Measurements from ENCODE around the gene PPP1R15A. TPM values are rescaled to one million over a fixed set of nuclear protein-coding genes. Genes with fewer than 3 reads are reported as not detected.
A peak's percentile ranks its signal among the peaks of the same experiment; 100 is the strongest.
"Not testable (repeated sequence)": the region's sequence is repeated elsewhere in the genome, so short reads cannot be mapped to it uniquely, and the experiment has no call there.

Gene PPP1R15A
- total RNA-seq, 1 experiment from 2014 or later: 49.4 TPM

DNA sequence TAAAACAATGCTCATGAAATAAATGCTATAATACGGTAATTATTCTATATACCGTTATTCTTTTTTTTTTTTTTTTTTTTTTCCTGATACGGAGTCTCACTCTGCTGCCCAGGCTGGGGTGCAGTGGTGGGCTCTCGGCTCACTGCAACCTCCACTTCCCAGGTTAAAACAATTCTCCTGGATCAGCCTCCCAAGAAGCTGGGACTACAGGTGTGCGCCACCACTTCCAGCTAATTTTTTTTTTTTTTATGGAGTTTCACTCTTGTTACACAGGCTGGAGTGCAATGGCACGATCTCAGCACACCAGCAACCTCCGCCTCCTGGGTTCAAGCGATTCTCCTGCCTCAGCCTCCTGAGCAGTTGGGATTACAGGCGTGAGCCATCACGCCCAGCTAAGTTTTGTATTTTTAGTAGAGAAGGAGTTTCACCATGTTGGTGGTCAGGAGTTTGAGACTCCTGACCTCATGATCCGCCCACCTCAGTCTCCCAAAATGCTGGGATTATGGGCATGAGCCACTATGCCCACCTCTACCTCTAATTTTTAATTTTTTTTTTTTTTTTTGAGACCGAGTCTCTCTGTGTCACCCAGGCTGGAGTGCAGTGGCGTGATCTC is 6.9 kb downstream of the PPP1R15A start:
- no peak for DNase-seq (ENCODE audit: low read depth)

DNA sequence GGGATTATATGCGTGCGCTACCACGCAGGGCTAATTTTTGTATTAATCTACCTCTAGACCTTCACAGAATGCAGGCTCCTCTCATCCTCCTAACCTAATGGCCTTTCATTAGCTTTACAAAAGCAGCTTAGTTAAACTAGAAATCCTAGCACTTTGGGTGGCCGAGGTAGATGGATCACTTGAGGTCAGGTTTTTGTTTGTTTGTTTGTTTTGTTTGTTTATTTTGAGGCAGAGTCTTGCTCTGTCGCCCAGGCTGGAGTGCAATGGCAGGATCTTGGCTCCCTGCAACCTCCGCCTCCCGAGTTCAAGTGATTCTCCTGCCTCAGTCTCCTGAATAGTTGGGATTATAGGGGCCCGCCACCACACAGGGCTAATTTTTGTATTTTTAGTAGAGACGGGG is 7.5 kb downstream of the PPP1R15A start:
- DNase-seq (ENCODE audit: low read depth): not testable (repeated sequence)

DNA sequence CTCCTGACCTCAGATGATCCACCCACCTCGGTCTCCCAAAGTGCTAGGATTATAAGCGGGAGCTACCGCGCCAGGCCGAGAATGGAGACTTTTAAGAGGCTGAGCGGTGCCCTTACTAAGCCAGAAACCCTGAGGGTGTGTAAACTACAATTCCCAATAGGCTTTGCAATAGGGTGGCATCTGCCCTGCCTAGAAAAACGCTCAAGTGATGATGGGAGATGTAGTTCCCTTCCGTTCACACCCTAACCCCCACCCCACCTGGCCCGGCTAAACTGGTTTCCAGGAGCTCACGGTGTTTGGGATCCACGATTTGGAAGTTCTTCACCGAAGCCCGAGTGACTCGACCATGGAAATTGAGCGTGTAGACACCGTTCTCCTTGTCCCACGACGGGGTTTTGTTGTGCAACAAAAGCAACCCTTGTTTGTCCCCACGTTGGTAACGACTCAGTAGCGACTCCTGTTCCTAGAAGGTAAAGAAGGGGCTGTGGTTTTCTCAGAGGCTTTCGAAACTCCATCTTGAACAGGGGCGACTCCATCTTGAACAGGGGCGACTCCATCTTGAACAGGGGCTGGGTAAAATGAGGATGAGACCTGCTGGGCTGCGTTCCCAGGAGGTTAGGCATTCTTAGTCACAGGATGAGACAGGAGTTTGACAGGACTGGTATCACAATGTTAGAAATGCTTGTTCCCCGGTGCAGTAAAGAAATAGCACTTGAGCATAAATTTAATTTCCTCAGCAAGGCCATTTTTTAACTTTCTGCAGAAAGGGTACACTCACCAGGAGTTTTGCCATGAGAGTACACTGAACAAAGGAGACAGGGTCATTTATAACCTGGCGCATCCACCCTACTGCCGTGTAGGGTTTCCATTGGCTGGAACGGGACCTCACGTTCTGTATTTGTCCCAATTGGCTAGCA is 9.8 kb downstream of the PPP1R15A start:
- no peak for DNase-seq (ENCODE audit: low read depth)

DNA sequence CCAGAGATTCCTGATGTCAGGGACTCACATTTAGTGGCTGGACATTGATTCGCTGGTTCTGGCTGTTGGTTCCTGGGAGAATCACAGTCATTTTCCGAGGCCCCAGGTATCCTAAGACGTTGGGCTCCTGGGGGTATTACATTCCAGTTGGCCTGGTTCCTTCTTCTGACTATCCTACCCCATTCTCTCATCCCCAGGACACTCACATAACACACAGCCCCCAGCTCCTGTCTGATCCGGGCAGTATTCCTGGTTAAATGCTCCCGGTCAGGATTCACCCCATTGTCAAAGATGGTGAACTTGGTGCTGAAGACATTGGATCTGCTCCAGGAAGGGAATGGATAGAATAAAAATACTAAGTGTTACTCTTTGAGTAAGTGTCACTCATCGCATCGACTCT is 11.5 kb downstream of the PPP1R15A start:
- DNase-seq (ENCODE audit: low read depth): no peak

DNA sequence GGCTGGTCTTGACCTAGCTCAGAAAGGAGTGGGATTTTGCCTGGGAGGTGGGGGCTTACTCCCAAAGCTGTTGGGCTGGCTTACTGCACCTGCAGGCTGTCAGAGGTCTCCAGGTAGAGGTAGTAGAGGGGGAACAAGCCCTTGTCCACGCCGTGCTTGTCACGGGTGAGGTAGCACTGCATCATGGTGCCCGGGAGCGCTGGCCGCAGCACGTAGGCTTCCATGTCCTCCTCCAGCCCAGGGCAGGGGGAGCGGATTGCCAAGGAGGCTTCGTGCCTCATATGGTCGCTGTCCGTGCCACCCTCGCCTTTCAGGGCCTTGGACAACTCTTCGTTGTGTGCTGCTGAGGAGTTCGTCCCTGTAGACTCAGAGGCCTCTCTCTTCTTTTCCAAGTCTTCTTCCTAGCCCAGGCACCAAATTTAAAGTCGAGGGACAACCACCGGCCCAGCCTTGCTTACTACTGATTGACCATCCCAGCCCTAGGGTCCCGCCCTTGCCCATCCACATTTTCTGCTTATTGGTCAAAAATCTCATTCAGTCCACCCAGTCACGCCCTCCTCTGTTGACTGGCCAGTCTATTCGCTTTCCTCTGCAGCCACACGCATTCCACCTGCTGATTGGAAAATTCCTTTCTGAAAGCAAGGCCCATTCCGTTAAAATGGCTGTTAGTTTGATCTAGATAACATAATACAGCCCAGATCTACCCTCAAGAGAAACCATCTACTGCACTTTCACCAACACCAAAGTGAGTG is 15.8 kb downstream of the PPP1R15A start:
- no peak for DNase-seq (ENCODE audit: low read depth)

DNA sequence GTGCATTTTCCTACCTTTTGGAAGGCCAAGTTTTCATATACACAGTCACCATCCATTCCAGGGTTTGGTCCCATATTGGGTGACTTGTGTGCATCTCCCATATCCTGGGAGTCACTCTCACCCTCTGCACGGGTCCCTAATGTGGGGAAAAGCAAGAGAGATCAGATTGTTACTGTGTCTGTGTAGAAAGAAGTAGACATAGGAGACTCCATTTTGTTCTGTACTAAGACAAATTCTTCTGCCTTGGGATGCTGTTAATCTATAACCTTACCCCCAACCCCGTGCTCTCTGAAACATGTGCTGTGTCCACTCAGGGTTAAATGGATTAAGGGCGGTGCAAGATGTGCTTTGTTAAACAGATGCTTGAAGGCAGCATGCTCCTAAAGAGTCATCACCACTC is 17.3 kb downstream of the PPP1R15A start:
- DNase-seq (ENCODE audit: low read depth): not testable (repeated sequence)

DNA sequence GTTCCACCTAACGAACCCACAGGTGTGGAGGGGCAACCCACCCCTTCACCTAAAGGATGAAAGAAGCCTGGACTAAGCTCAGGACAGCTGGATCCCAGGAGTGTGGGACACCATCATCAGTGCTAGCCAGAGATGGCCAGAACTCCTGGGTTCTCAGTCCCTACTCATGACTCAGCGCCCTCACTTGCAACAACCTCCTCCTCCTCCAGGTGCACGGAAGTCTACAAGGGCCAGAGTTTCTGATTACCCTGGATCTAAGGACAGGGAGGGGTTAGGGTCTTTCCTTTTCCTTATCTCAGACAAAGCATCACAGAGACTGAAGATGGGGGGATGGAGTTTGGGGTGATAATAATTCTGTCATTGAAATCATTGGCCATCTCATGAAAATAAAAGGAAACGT is 18.3 kb downstream of the PPP1R15A start:
- no peak for DNase-seq (ENCODE audit: low read depth)

DNA sequence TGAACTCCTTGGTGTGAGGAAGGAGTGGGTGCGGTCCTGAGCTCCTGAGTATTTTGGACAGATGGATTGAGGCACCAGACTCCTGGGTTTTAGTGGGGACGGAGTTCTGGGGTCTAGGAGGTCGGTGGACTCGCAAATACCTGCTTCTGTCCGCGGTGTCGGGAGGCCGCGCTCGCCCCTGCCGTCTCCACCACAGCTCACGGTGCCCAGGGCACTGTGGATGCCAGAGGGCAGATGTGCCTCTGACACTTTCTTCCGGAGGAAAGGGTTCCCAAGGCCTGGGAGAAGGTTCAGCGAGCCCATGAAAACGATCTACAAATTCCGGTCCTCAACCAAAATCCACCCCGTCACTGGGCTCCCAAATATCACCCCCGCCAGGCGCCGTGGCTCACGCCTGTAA is 23.0 kb downstream of the PPP1R15A start:
- DNase-seq (ENCODE audit: low read depth): no peak

DNA sequence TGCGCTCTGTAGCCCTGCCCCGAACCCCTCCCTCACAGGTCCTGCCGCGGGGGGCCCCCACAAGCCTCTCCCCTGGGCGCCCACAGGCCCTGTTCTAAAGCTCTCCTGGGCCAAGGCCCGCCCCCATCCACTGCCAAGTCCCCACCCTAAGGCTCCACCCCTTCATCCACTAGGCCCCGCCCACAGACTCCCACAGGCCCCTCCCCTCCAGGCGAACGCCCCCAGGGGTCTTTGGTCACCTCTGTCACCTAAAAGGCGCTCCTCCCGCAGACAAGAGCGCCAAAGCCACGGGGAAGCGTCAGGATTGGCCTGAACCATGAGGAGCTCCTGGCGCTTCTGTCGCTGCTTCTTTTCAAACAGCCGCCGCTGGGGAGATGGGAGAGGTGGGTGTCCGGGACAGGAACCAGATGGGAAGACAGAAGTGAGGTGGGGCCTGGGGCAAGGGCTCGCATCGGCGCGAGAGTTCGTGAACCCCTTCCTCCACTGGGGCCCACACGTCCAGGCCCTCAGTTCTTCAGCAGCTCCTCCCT is 24.0 kb downstream of the PPP1R15A start:
- no peak for DNase-seq (ENCODE audit: low read depth)

DNA sequence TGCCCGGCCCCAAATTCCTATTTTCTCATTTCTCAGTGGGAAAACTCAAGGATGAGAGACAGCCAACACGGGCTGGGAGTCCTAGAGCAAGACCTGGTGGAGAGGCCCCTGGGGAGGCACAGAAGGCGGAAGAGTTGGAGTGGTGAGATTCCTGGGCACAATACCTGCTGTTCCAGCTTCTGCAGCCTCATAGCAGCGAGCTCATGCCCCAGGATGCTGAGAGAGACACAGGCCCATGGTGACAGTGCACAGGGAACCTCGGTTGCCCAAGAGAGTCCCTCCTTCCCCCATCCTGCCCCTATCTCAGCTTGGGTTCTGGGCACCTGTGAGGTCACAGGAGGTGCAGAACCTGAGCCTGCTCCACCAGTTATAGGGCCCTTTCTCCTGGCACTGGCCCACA is 25.0 kb downstream of the PPP1R15A start:
- no peak for DNase-seq (ENCODE audit: low read depth)

DNA sequence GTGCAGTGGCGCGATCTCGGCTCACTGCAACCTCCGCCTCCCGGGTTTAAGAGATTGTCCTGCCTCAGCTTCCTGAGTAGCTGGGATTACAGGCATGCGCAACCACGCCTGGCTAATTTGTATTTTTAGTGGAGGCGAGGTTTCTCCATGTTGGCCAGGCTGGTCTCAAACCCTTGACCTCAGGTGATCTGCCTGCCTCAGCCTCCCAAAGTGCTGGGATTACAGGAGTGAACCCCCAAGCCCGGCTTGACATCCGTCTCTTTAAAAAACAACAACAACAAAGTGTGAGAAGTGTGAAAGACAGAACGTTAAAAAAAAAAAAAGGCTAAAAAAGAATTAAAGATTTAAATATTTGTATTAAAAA is 27.1 kb downstream of the PPP1R15A start:
- not testable (repeated sequence) for DNase-seq (ENCODE audit: low read depth)

DNA sequence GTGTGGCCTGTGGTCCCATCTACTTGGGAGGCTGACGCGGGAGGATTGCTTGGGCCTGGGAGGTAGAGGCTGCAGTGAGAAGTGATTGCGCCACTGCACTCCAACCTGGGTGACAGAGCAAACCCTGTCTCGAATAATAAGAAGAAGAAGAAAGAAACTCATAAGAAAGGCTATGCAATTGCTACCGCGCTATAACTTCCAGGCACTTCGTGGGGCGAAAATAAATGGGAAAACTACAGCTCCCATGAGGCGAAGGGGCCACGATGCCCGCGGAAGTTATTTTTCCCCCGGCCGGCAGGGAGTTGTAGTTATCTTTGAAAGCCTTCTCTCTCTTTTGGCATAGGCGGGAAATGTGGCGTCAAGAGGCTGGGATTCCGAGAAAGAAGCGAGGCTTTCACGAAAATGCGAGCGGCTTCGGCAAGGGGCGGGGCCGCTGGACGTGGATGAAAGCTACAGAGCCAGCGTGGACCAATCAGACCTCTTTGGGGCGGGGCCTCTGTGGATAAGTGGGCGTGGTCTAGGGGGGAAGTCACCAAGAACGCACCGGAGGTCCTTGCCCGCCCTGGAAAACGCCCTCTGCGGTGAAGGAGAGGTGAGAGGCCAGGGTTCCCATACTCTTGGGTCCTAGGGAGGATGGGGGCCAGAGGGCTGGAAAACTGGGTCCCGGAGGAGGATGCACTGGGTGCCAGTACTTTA is 27.7 kb downstream of the PPP1R15A start, which contains the start of gene NUCB1:
Gene NUCB1 (plus strand): TSS at position 532 of the 696 bp plus-strand sequence. CDS start 485 bp downstream, outside the sequence.
- peak; percentile 99 for DNase-seq (ENCODE audit: low read depth)

DNA sequence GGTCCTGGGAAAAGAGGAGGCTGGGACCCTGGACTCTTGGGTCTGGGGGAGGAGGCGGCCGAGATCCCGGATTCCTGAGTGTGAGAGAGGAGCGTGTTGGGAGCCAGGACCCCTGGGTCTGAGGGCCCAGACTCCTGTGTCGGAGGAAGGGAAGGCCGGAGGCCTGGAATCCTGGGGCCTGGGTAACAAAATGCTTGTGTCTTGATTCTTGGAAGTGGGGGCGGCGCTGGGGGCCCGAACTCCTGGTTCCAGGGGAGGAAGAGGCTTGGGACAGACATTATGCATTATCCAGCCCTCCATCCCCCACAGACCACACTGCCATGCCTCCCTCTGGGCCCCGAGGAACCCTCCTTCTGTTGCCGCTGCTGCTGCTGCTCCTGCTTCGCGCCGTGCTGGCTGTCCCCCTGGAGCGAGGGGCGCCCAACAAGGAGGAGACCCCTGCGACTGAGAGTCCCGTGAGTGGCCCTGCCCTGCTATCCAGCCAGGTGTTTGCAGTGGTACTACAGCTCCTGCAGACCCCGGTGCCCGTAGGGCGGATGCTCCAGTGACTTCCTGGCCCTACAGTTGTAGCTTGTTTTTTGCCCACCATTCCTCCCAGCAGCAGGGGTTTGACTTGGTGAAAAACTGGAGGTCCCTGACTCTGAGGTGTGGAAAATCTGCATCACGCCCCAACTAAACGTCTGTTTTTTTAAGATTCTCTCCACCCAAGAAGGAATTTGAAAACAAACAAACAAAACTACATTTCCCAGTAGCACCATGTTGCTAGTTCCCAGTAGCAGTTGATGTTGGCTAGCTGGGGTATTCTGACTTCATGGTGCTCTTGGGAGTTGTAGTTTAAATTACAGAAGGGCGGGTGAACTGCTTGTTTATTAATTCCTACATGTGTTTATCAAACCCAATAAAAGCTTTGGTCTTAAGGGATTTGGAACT is 28.5 kb downstream of the PPP1R15A start:
- DNase-seq (ENCODE audit: low read depth): peak; percentile 50

DNA sequence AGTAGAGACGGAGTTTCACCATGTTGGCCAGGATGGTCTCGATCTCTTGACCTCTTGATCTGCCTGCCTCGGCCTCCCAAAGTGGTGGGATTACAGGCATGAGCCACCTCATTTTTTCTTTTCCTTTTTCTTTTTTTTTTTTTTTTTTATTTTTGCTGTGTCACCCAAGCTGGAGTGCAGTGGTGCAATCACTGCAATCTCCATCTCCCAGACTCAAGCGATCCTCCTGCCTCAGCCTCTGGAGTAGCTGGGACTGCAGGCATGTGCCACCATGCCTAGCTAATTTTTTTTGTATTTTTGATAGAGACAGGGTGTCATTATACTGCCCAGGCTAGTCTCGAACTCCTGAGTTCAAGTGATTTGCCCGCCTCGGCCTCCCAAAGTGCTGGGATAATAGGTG is 30.1 kb downstream of the PPP1R15A start:
- DNase-seq (ENCODE audit: low read depth): not testable (repeated sequence)

DNA sequence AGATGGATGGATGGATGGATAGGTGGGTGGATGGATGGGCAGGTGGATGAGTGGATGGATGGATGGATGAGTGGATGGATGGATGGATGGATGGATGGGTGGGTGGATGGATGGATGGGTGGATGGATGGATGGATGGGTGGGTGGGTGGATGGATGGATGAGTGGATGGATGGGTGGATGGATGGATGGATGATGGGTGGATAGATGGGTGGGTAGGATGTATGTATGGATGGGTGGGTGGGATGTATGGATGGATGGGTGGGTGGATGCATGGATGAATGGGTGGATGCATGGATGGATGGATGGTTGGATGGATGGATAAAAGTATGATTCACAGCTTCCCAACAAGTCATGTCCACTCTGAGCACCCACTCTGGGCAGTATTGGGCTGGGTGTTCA is 31.6 kb downstream of the PPP1R15A start:
- not testable (repeated sequence) for DNase-seq (ENCODE audit: low read depth)

DNA sequence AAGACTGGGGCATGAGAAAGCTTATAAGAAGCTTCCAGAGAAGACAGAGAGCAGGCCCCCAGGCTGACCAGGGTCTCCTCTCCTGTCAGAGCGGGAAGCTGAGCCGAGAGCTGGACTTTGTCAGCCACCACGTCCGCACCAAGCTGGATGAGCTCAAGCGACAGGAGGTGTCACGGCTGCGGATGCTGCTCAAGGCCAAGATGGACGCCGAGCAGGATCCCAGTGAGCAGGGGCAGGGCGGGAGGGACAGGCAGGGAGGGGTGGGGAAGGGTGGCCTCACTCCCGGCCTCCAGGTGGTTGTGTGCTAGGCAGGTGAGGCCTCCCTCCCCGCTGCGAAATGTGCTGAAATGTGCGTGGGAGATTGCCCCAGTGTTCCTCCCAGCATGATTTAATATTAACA is 33.4 kb downstream of the PPP1R15A start:
- DNase-seq (ENCODE audit: low read depth): no peak

DNA sequence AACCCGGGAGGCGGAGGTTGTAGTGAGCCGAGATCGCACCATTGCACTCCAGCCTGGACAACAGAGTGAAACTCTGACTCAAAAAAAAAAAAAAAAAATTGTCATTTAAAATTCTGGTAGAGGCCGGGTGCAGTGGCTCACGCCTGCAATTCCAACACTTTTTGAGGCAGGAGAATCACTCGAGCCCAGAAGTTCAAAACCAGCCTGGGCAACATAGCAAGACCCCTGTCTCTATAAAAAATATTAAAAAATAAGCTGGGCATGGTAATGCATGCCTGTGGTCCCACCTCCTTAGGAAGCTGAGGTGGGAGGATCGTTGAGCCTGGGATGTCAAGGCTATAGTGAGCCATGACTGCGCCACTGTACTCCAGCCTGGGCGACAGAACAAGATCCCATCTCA is 34.1 kb downstream of the PPP1R15A start:
- no peak for DNase-seq (ENCODE audit: low read depth)

DNA sequence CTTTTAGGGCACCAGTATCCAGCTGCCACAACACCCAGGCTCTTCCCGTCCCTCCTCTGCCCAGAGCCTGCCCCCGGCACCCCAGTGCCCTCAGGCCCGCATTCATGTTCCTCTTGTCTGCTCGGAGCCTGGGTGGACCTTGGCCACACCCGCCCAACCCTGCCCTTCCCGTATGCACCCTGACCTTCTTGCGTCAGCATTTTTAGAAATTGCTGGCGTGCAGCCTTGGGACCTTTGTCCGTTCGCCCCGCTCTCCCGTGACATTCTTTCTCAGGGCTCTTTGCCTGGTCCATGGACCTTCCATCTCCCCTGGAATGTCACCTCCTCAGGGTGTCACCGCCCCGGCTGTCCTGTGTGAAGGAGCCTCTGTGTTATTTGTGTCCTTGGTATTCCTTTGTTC is 35.5 kb downstream of the PPP1R15A start:
- no peak for DNase-seq (ENCODE audit: low read depth)

DNA sequence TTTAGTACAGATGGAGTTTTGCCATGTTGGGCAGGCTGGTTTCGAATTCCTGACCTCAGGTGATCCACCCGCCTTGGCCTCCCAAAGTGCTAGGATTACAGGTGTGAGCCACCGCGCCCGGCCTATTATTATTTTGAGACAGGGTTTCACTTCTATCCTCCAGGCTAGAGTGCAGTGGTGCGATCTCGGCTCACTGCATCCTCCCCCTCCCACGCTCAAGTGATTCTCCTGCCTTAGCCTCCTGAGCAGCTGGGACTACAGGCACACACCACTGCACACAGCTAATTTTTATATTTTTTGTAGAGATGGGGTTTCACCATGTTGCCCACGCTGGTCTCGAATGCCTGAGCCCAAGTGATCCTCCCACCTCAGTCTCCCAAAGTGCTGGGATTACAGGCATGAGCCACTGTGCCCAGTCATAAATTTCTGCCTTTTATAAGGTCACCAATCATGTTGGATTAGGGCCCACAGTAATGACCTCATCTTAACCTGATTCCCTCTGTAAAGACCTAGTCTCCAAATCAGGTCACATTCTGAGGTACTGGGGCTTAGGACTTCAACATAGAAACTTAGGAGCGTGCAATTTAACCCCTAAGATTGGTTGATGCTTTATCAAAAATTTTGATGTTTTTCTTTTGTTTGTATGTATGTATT is 37.3 kb downstream of the PPP1R15A start:
- not testable (repeated sequence) for DNase-seq (ENCODE audit: low read depth)
